Neural progenitor cell (in vitro differentiated cells): ENCODE results near the gene HS3ST3B1.

Experiments
- EZH2 ChIP-seq: fragments of 200-600 bp; sonication (generic); IDR thresholded peaks from 2 replicates; pipeline ENCODE4 v1.6.1; 2017; ENCODE audit warnings: antibody characterized with exemption, mild to moderate bottlenecking, moderate library complexity
- TF ChIP-seq, protein P1 (sequence below): fragments of 200-600 bp; sonication (generic); IDR thresholded peaks from 2 replicates; pipeline ENCODE4 v1.5.1; 2017; ENCODE audit warnings: antibody characterized with exemption, mild to moderate bottlenecking

DNA sequence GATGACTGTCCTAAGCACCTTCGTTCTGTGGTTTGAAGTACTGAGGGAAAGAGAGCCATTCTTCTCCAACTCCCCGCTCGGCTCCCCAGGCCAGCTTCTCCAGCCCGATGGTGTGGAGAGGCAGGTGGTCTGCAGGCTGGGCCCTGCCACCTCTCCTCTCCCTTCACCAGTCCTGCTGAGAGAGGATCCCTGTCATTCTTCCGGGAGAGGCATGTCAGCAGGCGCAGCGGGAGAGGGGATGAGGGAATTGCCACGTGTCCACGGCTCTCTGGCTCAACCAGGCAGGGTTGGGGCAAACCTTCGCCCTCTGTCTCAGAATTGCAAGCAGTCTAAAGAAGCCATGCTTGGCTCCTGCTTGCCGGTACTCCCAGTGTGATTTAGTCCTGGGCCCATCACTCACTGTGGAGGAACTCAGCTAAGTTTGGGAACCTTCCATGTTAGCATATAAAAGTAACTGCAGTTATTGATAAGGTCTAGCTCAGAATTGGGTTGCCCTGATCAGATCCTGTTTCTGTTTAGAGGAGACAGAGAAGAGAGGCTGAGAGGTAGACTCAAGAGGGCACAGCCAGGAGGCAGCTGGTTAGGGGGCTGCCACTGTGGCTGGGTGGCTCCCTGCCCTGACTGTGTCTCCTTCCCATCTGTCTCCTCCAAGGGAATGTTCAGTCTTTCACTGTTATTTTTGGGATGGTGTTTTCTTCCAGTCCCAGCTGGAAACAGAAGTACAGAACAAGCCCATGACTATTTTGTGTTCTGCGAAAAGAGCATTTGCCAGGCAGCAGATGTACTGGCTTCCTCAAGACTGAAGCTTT, 17.4 kb downstream of the HS3ST3B1 start:
- TF ChIP-seq, protein P1, sequence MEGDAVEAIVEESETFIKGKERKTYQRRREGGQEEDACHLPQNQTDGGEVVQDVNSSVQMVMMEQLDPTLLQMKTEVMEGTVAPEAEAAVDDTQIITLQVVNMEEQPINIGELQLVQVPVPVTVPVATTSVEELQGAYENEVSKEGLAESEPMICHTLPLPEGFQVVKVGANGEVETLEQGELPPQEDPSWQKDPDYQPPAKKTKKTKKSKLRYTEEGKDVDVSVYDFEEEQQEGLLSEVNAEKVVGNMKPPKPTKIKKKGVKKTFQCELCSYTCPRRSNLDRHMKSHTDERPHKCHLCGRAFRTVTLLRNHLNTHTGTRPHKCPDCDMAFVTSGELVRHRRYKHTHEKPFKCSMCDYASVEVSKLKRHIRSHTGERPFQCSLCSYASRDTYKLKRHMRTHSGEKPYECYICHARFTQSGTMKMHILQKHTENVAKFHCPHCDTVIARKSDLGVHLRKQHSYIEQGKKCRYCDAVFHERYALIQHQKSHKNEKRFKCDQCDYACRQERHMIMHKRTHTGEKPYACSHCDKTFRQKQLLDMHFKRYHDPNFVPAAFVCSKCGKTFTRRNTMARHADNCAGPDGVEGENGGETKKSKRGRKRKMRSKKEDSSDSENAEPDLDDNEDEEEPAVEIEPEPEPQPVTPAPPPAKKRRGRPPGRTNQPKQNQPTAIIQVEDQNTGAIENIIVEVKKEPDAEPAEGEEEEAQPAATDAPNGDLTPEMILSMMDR: no peak
- no peak for TF ChIP-seq EZH2
